Ascending aorta (tissue), 2 donors: ENCODE measurements around the gene CHAC2. TPM values are rescaled to one million over a fixed set of nuclear protein-coding genes. Genes with fewer than 3 reads are reported as not detected.
"Not testable (repeated sequence)": the region's sequence is repeated elsewhere in the genome, so short reads cannot be mapped to it uniquely, and the experiment has no call there.

Experiments
- DNase-seq, 2 donors: peaks; one replicate each; pipeline ENCODE4 v3.0.0-alpha.2; 2019; ENCODE audit warnings: low spot score in 2 of 2
- H3K27ac ChIP-seq, 2 donors: fragments of 200-600 bp; sonication (generic); one replicate each; pipeline ENCODE4 v1.5.1; 2016 to 2017; ENCODE audit warnings: mild to moderate bottlenecking in 1 of 2
- H3K27me3 ChIP-seq: fragments of 200-600 bp; sonication (generic); one replicate; pipeline ENCODE4 v1.5.1; 2017
- H3K36me3 ChIP-seq, 2 donors: fragments of 200-600 bp; sonication (generic); one replicate each; pipeline ENCODE4 v1.5.1; 2016
- H3K4me1 ChIP-seq, 2 donors: fragments of 200-600 bp; sonication (generic); one replicate each; pipeline ENCODE4 v1.5.1; 2016 to 2017; ENCODE audit warnings: mild to moderate bottlenecking in 1 of 2
- H3K4me3 ChIP-seq, 2 donors: fragments of 200-600 bp; sonication (generic); one replicate each; pipeline ENCODE4 v1.5.1; 2016 to 2017; ENCODE audit warnings: mild to moderate bottlenecking in 1 of 2
- H3K9me3 ChIP-seq, 2 donors: fragments of 200-600 bp; sonication (generic); one replicate each; pipeline ENCODE4 v1.5.1; 2016
- intact Hi-C: fragments of 100-400 bp; cut with DNase I; formaldehyde crosslinking; loops from one replicate; pipeline ENCODE4 v1.15.1; 2023
- total RNA-seq: library from RNA; depleted of rRNA; stranded (reverse); fragments of >200 nt; gene quantifications from one replicate; pipeline ENCODE4 v1.1.0, GENCODE V29; 2016
- TF ChIP-seq, protein P1 (sequence below), 3 experiments: fragments of 200-600 bp in 2 of 3; fragments of 450-650 bp in 1 of 3; sonication (generic) in 2 of 3; IDR thresholded peaks; one replicate each; pipeline ENCODE4 v1.5.1; 2016 to 2019; ENCODE audit warnings: antibody characterized with exemption in 3 of 3, mild to moderate bottlenecking in 1 of 3, moderate library complexity in 1 of 3

Gene CHAC2
- total RNA-seq, 1 donor from 2014 or later: not detected

DNA sequence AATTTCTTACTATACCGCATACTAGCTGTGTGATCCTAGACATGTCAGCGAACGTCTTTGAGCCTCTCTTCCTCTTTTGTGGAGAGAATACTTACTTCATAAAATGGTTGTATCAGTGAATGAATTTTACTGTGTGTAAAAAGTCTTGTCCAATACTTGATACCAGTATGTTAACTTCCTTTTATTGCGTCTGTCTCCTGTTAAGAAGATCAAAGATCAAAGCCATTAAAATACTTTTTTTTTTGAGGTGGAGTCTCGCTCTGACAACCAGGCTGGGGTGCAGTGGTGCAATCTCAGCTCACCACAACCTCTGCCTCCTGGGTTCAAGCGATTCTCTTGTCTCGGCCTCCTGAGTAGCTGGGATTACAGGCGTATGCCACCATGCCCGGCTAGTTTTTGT is 52.4 kb downstream of the CHAC2 start:
- H3K27me3 ChIP-seq: no peaks in the 10 kb centered on the region
- intact Hi-C loops: no loop called here
- no peaks in the 10 kb centered on the region for H3K9me3 ChIP-seq
- H3K36me3 ChIP-seq: peaks cover 37 to 47% of the 10 kb centered on the region in 2 donors
- TF ChIP-seq, protein P1, sequence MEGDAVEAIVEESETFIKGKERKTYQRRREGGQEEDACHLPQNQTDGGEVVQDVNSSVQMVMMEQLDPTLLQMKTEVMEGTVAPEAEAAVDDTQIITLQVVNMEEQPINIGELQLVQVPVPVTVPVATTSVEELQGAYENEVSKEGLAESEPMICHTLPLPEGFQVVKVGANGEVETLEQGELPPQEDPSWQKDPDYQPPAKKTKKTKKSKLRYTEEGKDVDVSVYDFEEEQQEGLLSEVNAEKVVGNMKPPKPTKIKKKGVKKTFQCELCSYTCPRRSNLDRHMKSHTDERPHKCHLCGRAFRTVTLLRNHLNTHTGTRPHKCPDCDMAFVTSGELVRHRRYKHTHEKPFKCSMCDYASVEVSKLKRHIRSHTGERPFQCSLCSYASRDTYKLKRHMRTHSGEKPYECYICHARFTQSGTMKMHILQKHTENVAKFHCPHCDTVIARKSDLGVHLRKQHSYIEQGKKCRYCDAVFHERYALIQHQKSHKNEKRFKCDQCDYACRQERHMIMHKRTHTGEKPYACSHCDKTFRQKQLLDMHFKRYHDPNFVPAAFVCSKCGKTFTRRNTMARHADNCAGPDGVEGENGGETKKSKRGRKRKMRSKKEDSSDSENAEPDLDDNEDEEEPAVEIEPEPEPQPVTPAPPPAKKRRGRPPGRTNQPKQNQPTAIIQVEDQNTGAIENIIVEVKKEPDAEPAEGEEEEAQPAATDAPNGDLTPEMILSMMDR (IDR thresholded peaks at IDR 0.05): no peak
- no peaks in the 10 kb centered on the region for H3K4me1 ChIP-seq
- H3K27ac ChIP-seq: no peak overlapping the region
- DNase-seq: no peak
- no peak overlapping the region for H3K4me3 ChIP-seq

- Histone ChIP-seq H3K36me3 (peaks cover 31 to 40% of the 10 kb centered on the region in 2 donors), H3K27ac (no peak overlapping the region), H3K27me3 (no peaks in the 10 kb centered on the region), H3K9me3 (no peaks in the 10 kb centered on the region), H3K4me1 (no peaks in the 10 kb centered on the region), H3K4me3 (no peak overlapping the region)
- TF ChIP-seq, protein P1 (IDR thresholded peaks at IDR 0.05): no peak
- intact Hi-C loops: no loop called here
- DNase-seq: no peak
Measured at GRCh38 chr2:53820711-53821110, 53.1 kb downstream of the CHAC2 start.

DNA sequence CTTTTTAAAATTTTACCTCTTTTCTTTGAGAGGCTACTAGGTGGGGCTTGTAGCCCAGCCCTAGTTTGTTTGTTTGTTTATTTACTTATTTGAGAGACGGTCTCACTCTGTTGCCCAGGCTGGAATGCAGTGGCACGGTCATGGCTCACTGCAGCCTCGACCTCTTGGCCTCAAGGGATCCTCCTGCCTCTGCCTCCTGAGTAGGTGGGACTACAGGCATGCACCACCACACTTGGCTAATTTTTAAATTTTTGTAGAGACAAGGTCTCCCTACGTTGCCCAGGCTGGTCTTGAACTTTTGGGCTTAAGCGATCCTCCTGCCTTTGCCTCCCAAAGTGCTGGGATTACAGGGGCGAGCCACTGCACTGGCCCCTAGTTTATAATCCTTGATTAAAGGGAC is 54.2 kb downstream of the CHAC2 start:
- H3K36me3 ChIP-seq: peaks cover 23 to 30% of the 10 kb centered on the region in 2 donors
- H3K4me3 ChIP-seq: no peak overlapping the region
- TF ChIP-seq, protein P1 (IDR thresholded peaks at IDR 0.05): no peak
- H3K27me3 ChIP-seq: no peaks in the 10 kb centered on the region
- no peaks in the 10 kb centered on the region for H3K4me1 ChIP-seq
- intact Hi-C loops: no loop called here
- DNase-seq: no peak
- no peak overlapping the region for H3K27ac ChIP-seq
- no peaks in the 10 kb centered on the region for H3K9me3 ChIP-seq

GRCh38 chr2:53823639-53824038 is 56.0 kb downstream of the CHAC2 start:
- peaks cover 13 to 14% of the 10 kb centered on the region in 2 donors for H3K36me3 ChIP-seq
- H3K9me3 ChIP-seq, H3K27me3 ChIP-seq, H3K4me3 ChIP-seq, intact Hi-C loops, DNase-seq, H3K27ac ChIP-seq, H3K4me1 ChIP-seq: not testable (repeated sequence)

Other genes starting within 250 kb of the CHAC2 start
- 3.4 TPM for gene ASB3, start 19.1 kb downstream of the CHAC2 start, total RNA-seq
- gene ERLEC1, start 19.2 kb downstream of the CHAC2 start, total RNA-seq: 150 TPM
- 0.21 TPM for gene GPR75, start 92.2 kb downstream of the CHAC2 start, total RNA-seq
- gene PSME4, start 203.2 kb downstream of the CHAC2 start, total RNA-seq: 14.9 TPM